Small intestine (tissue), 7 donors: Measurements from ENCODE around the gene RGS6. TPM values are rescaled to one million over a fixed set of nuclear protein-coding genes. Genes with fewer than 3 reads are reported as not detected.
A peak's percentile ranks its signal among the peaks of the same experiment; 100 is the strongest.

Source experiments
- DNase-seq, 2 donors: peaks; one replicate each; pipeline versions ENCODE4 v3.0.0 to v3.0.0-alpha.2; 2013
- FAIRE-seq: peaks from 2 replicates; lab custom pipeline; 2012; peaks lifted over from hg19 to GRCh38; lab: Jason Lieb, UNC
- H3K27ac ChIP-seq, 3 donors: one replicate each; pipeline ENCODE4 v1.5.1; 2013; ENCODE audit warnings: low read length in 2 of 3, mild to moderate bottlenecking in 2 of 3, control low read depth in 1 of 3, inconsistent platforms in 1 of 3, low read depth in 1 of 3, moderate library complexity in 1 of 3
- H3K27me3 ChIP-seq, 3 donors: one replicate each; pipeline ENCODE4 v1.6.1; 2013; ENCODE audit warnings: low read length in 3 of 3, inconsistent platforms in 1 of 3; ENCODE audit not compliant: control insufficient read depth in 3 of 3, insufficient read depth in 3 of 3
- H3K36me3 ChIP-seq, 3 donors: one replicate each; pipeline ENCODE4 v1.6.1; 2013; ENCODE audit warnings: low read length in 3 of 3, inconsistent platforms in 1 of 3, low read depth in 1 of 3, mild to moderate bottlenecking in 1 of 3, moderate library complexity in 1 of 3; ENCODE audit not compliant: control insufficient read depth in 3 of 3, insufficient read depth in 2 of 3
- H3K4me1 ChIP-seq, 3 donors: one replicate each; pipeline ENCODE4 v1.6.1; 2013; ENCODE audit warnings: low read length in 2 of 3, inconsistent platforms in 1 of 3, low read depth in 1 of 3, mild to moderate bottlenecking in 1 of 3, moderate library complexity in 1 of 3; ENCODE audit not compliant: control insufficient read depth in 3 of 3, insufficient read depth in 2 of 3
- H3K4me3 ChIP-seq, 3 donors: one replicate each; pipeline ENCODE4 v1.5.1; 2013; ENCODE audit warnings: low read length in 3 of 3, control low read depth in 1 of 3, inconsistent platforms in 1 of 3, low read depth in 1 of 3, mild to moderate bottlenecking in 1 of 3, moderate library complexity in 1 of 3
- H3K9me3 ChIP-seq, 2 donors: one replicate each; pipeline ENCODE4 v1.6.1; 2013; ENCODE audit warnings: low read depth in 1 of 2, low read length in 1 of 2; ENCODE audit not compliant: control insufficient read depth in 2 of 2, insufficient read depth in 1 of 2
- WGBS, 3 donors: extraction: QIAGEN DNeasy Blood & Tissue Kit; methylation state at CpG; one replicate each; pipeline ENCODE4 v1.1.7; 2013; 5-methylcytosine and 5-hydroxymethylcytosine counted together
- polyA plus RNA-seq, 4 donors: library from polyadenylated mRNA; stranded (reverse) in 3 of 4; unstranded in 1 of 4; fragments of 200-250 nt in 3 of 4; fragments of 120-200 nt in 1 of 4; gene quantifications; one replicate each; pipeline versions ENCODE4 v1.2.1 to v1.2.3, GENCODE V29; 2013
- donor health status: healthy with polysubstance abuse.
- donor health status: control.
- donor health status: control.
- donor health status: Bipolar disorder and iron deficiency.
- donor health status: healthy.

RGS6 gene
- polyA plus RNA-seq, 4 donors, result 0.54 to 2.1 (median 0.58) TPM; not detected in 1

GRCh38 chr14:71985538-71986189 lies 53.4 kb downstream of the RGS6 start:
- Histone ChIP-seq H3K4me1 (no peaks in the 10 kb centered on the region), H3K9me3 (no peaks in the 10 kb centered on the region), H3K27ac (no peak overlapping the region), H3K4me3 (no peak overlapping the region), H3K27me3 (no peaks in the 10 kb centered on the region), H3K36me3 (no peaks in the 10 kb centered on the region)
- FAIRE-seq (no peak), DNase-seq (peak in 1 of 2 donors; percentile 11)
- 57 to 66% (median 65%) methylated on average over 3 of the region's 3 CpGs for WGBS, 3 donors

GRCh38 chr14:71988476-71988875 lies 56.2 kb downstream of the RGS6 start:
- no peak for DNase-seq
- 83 to 91% (median 89%) methylated on average over 5 of the region's 5 CpGs for WGBS, 3 donors
- Histone ChIP-seq H3K36me3 (no peaks in the 10 kb centered on the region), H3K27me3 (no peaks in the 10 kb centered on the region), H3K9me3 (no peaks in the 10 kb centered on the region), H3K4me3 (no peak overlapping the region), H3K4me1 (no peaks in the 10 kb centered on the region), H3K27ac (no peak overlapping the region)
- FAIRE-seq, result no peak

- Histone ChIP-seq H3K4me1 (no peaks in the 10 kb centered on the region), H3K9me3 (no peaks in the 10 kb centered on the region), H3K27me3 (no peaks in the 10 kb centered on the region), H3K27ac (no peak overlapping the region), H3K36me3 (no peaks in the 10 kb centered on the region), H3K4me3 (no peak overlapping the region)
- 58 to 78% (median 59%) methylated on average over 3 of the region's 3 CpGs for whole genome bisulfite sequencing, 3 donors
- no peak for DNase-seq
- no peak for FAIRE-seq
These were observed 56.7 kb downstream of the RGS6 start for GRCh38 chr14:71988939-71989338.

- DNase-seq (no peak), FAIRE-seq (no peak)
- Histone ChIP-seq H3K27me3 (no peaks in the 10 kb centered on the region), H3K4me1 (no peaks in the 10 kb centered on the region), H3K4me3 (no peak overlapping the region), H3K36me3 (no peaks in the 10 kb centered on the region), H3K27ac (no peak overlapping the region), H3K9me3 (no peaks in the 10 kb centered on the region)
- WGBS, 3 donors, result 77 to 87% (median 80%) methylated on average over 5 of the region's 5 CpGs
These were observed 62.2 kb downstream of the RGS6 start for GRCh38 chr14:71994416-71994815.

GRCh38 chr14:71995741-71996140 lies 63.5 kb downstream of the RGS6 start:
- DNase-seq (no peak), FAIRE-seq (no peak)
- 93 to 95% (median 94%) methylated on average over 9 of the region's 9 CpGs for WGBS, 3 donors
- no peaks in the 10 kb centered on the region for H3K27me3 ChIP-seq
- no peaks in the 10 kb centered on the region for H3K36me3 ChIP-seq
- no peak overlapping the region for H3K4me3 ChIP-seq
- H3K27ac ChIP-seq, result no peak overlapping the region
- no peaks in the 10 kb centered on the region for H3K9me3 ChIP-seq
- H3K4me1 ChIP-seq, result no peaks in the 10 kb centered on the region

- Histone ChIP-seq H3K4me3 (no peak overlapping the region), H3K27ac (no peak overlapping the region), H3K9me3 (no peaks in the 10 kb centered on the region), H3K36me3 (no peaks in the 10 kb centered on the region), H3K4me1 (no peaks in the 10 kb centered on the region), H3K27me3 (no peaks in the 10 kb centered on the region)
- no peak for DNase-seq
- no peak for FAIRE-seq
- 72 to 93% (median 79%) methylated on average over 3 of the region's 3 CpGs for WGBS, 3 donors
These were observed 64.4 kb downstream of the RGS6 start for GRCh38 chr14:71996610-71997009.

- Histone ChIP-seq H3K4me3 (no peak overlapping the region), H3K9me3 (no peaks in the 10 kb centered on the region), H3K27ac (no peak overlapping the region), H3K36me3 (no peaks in the 10 kb centered on the region), H3K27me3 (no peaks in the 10 kb centered on the region), H3K4me1 (no peaks in the 10 kb centered on the region)
- FAIRE-seq, result no peak
- 76 to 89% (median 82%) methylated on average over 9 of the region's 9 CpGs for WGBS, 3 donors
- no peak for DNase-seq
These were observed 68.7 kb downstream of the RGS6 start for GRCh38 chr14:72000907-72001306.

- no peaks in the 10 kb centered on the region for H3K4me1 ChIP-seq
- H3K36me3 ChIP-seq, result no peaks in the 10 kb centered on the region
- no peaks in the 10 kb centered on the region for H3K27me3 ChIP-seq
- no peak for DNase-seq
- no peak overlapping the region for H3K27ac ChIP-seq
- WGBS, 3 donors, result 90 to 93% (median 91%) methylated on average over 3 of the region's 3 CpGs
- FAIRE-seq, result no peak
- H3K9me3 ChIP-seq, result no peaks in the 10 kb centered on the region
- no peak overlapping the region for H3K4me3 ChIP-seq
These were observed 70.5 kb downstream of the RGS6 start for GRCh38 chr14:72002731-72003130.

- DNase-seq, result no peak
- no peak overlapping the region for H3K4me3 ChIP-seq
- no peak overlapping the region for H3K27ac ChIP-seq
- no peaks in the 10 kb centered on the region for H3K36me3 ChIP-seq
- H3K27me3 ChIP-seq, result no peaks in the 10 kb centered on the region
- H3K9me3 ChIP-seq, result no peaks in the 10 kb centered on the region
- FAIRE-seq, result no peak
- H3K4me1 ChIP-seq, result no peaks in the 10 kb centered on the region
These were observed 76.4 kb downstream of the RGS6 start for GRCh38 chr14:72008666-72009065.
